ENCODE data around the gene AGRN. TPM values are rescaled to one million over a fixed set of nuclear protein-coding genes. Genes with fewer than 3 reads are reported as not detected.

Gene AGRN
- total RNA-seq, 1 donor = 30.0 TPM

- no peak overlapping the region for H3K27ac ChIP-seq (ENCODE audit: low read depth, low read length)
- no peaks in the 10 kb centered on the region for H3K27me3 ChIP-seq (ENCODE audit: insufficient read depth, low read length)
- no peaks in the 10 kb centered on the region for H3K4me1 ChIP-seq (ENCODE audit: insufficient read depth, low read length)
- H3K4me2 ChIP-seq (ENCODE audit: insufficient read depth, low read length) = no peak overlapping the region
- H4K20me1 ChIP-seq (ENCODE audit: insufficient read depth, low read length) = no peaks in the 10 kb centered on the region
- H3K79me2 ChIP-seq (ENCODE audit: insufficient read depth, low read length) = no peaks in the 10 kb centered on the region
- H2AFZ ChIP-seq (ENCODE audit: low read length) = no peak overlapping the region
- peak; percentile 78 for DNase-seq (ENCODE audit: insufficient read length, low spot score, missing footprints)
- TF ChIP-seq CTCF (IDR thresholded peaks at IDR 0.05; ENCODE audit: extremely low read depth, low read depth, low read length) = no peak
- no peaks in the 10 kb centered on the region for H3K9me3 ChIP-seq (ENCODE audit: low read depth, low read length)
- H3K36me3 ChIP-seq (ENCODE audit: insufficient read depth, low read length) = no peaks in the 10 kb centered on the region
- H3K4me3 ChIP-seq (ENCODE audit: insufficient read depth, low read length) = no peak overlapping the region
Measured at GRCh38 chr1:1085911-1086841, 66.3 kb downstream of the AGRN start.

- no peak overlapping the region for H2AFZ ChIP-seq (ENCODE audit: low read length)
- H3K27ac ChIP-seq (ENCODE audit: low read depth, low read length) = no peak overlapping the region
- H3K36me3 ChIP-seq (ENCODE audit: insufficient read depth, low read length) = no peaks in the 10 kb centered on the region
- no peak for TF ChIP-seq CTCF (IDR thresholded peaks at IDR 0.05; ENCODE audit: extremely low read depth, low read depth, low read length)
- H4K20me1 ChIP-seq (ENCODE audit: insufficient read depth, low read length) = no peaks in the 10 kb centered on the region
- no peak overlapping the region for H3K4me3 ChIP-seq (ENCODE audit: insufficient read depth, low read length)
- DNase-seq (ENCODE audit: insufficient read length, low spot score, missing footprints) = peak; percentile 90
- no peak overlapping the region for H3K4me2 ChIP-seq (ENCODE audit: insufficient read depth, low read length)
- no peaks in the 10 kb centered on the region for H3K27me3 ChIP-seq (ENCODE audit: insufficient read depth, low read length)
- no peaks in the 10 kb centered on the region for H3K79me2 ChIP-seq (ENCODE audit: insufficient read depth, low read length)
- no peaks in the 10 kb centered on the region for H3K4me1 ChIP-seq (ENCODE audit: insufficient read depth, low read length)
- H3K9me3 ChIP-seq (ENCODE audit: low read depth, low read length) = no peaks in the 10 kb centered on the region
Measured at GRCh38 chr1:1086911-1087341, 67.0 kb downstream of the AGRN start.

GRCh38 chr1:1087351-1088028, 67.6 kb downstream of the AGRN start:
- H3K79me2 ChIP-seq (ENCODE audit: insufficient read depth, low read length) = no peaks in the 10 kb centered on the region
- no peaks in the 10 kb centered on the region for H3K27me3 ChIP-seq (ENCODE audit: insufficient read depth, low read length)
- no peak for TF ChIP-seq CTCF (IDR thresholded peaks at IDR 0.05; ENCODE audit: extremely low read depth, low read depth, low read length)
- H3K4me2 ChIP-seq (ENCODE audit: insufficient read depth, low read length) = no peak overlapping the region
- H3K36me3 ChIP-seq (ENCODE audit: insufficient read depth, low read length) = no peaks in the 10 kb centered on the region
- no peaks in the 10 kb centered on the region for H3K4me1 ChIP-seq (ENCODE audit: insufficient read depth, low read length)
- H4K20me1 ChIP-seq (ENCODE audit: insufficient read depth, low read length) = no peaks in the 10 kb centered on the region
- H3K27ac ChIP-seq (ENCODE audit: low read depth, low read length) = no peak overlapping the region
- H3K4me3 ChIP-seq (ENCODE audit: insufficient read depth, low read length) = no peak overlapping the region
- H3K9me3 ChIP-seq (ENCODE audit: low read depth, low read length) = no peaks in the 10 kb centered on the region
- no peak overlapping the region for H2AFZ ChIP-seq (ENCODE audit: low read length)
- DNase-seq (ENCODE audit: insufficient read length, low spot score, missing footprints) = peak; percentile 83

Measured in osteoblast (primary cell).